GM23248 (cell line): ENCODE results near the gene PTRH1. TPM values are rescaled to one million over a fixed set of nuclear protein-coding genes. Genes with fewer than 3 reads are reported as not detected.

ENCODE experiments used
- DNase-seq: peaks from one replicate; pipeline ENCODE4 v3.0.0-alpha.2; 2015
- H2AFZ ChIP-seq: fragments of 200-600 bp; sonication (generic); 2 replicates; pipeline ENCODE4 v1.6.1; 2016; ENCODE audit warnings: antibody characterized with exemption
- H3F3A ChIP-seq: fragments of 200-600 bp; sonication (generic); 2 replicates; pipeline ENCODE4 v1.6.1; 2016; ENCODE audit warnings: mild to moderate bottlenecking, antibody characterized with exemption, mixed run types; ENCODE audit not compliant: insufficient read depth
- H3K27ac ChIP-seq: fragments of 200-600 bp; sonication (generic); 2 replicates; pipeline ENCODE4 v1.5.1; 2016; ENCODE audit warnings: mild to moderate bottlenecking
- H3K27me3 ChIP-seq: fragments of 200-600 bp; sonication (generic); replicated peaks from 2 replicates; pipeline ENCODE4 v1.6.1; 2016; ENCODE audit warnings: mild to moderate bottlenecking; ENCODE audit not compliant: insufficient read depth
- H3K36me3 ChIP-seq: fragments of 200-600 bp; sonication (generic); 2 replicates; pipeline ENCODE4 v1.6.1; 2016; ENCODE audit warnings: low read depth, mild to moderate bottlenecking
- H3K4me1 ChIP-seq: fragments of 200-600 bp; sonication (generic); 2 replicates; pipeline ENCODE4 v1.6.1; 2016; ENCODE audit warnings: mild to moderate bottlenecking; ENCODE audit not compliant: insufficient read depth
- H3K4me2 ChIP-seq: fragments of 200-600 bp; sonication (generic); one replicate; pipeline ENCODE4 v1.6.1; 2016; ENCODE audit warnings: mild to moderate bottlenecking; ENCODE audit not compliant: unreplicated experiment
- H3K4me3 ChIP-seq: fragments of 200-600 bp; sonication (generic); 2 replicates; pipeline ENCODE4 v1.5.1; 2016; ENCODE audit warnings: mild to moderate bottlenecking
- H3K79me2 ChIP-seq: fragments of 200-600 bp; sonication (generic); 2 replicates; pipeline ENCODE4 v1.6.1; 2016; ENCODE audit warnings: mild to moderate bottlenecking; ENCODE audit not compliant: insufficient read depth
- H3K9ac ChIP-seq: fragments of 200-600 bp; sonication (generic); 2 replicates; pipeline ENCODE4 v1.6.1; 2016; ENCODE audit warnings: mild to moderate bottlenecking
- H3K9me2 ChIP-seq: fragments of 200-600 bp; sonication (generic); 2 replicates; pipeline ENCODE4 v1.6.1; 2016; ENCODE audit warnings: mixed run types, mild to moderate bottlenecking, moderate library complexity; ENCODE audit not compliant: insufficient read depth
- H3K9me3 ChIP-seq: fragments of 200-600 bp; sonication (generic); one replicate; pipeline ENCODE4 v1.6.1; 2017; ENCODE audit warnings: low read depth
- H4K20me1 ChIP-seq: fragments of 200-600 bp; sonication (generic); 2 replicates; pipeline ENCODE4 v1.6.0; 2016; ENCODE audit not compliant: insufficient read depth
- EZH2 ChIP-seq: fragments of 200-600 bp; sonication (generic); IDR thresholded peaks from 2 replicates; pipeline ENCODE4 v1.6.1; 2018; ENCODE audit warnings: antibody characterized with exemption, mild to moderate bottlenecking; ENCODE audit not compliant: insufficient read depth, poor library complexity, severe bottlenecking
- EZH2phosphoT487 ChIP-seq: fragments of 200-600 bp; sonication (generic); IDR thresholded peaks from 2 replicates; pipeline ENCODE4 v1.6.1; 2018; ENCODE audit warnings: antibody characterized with exemption, moderate library complexity, mild to moderate bottlenecking, low read depth; ENCODE audit not compliant: insufficient read depth
- WGBS, 2 experiments: methylation state at CpG; one replicate each; pipeline ENCODE4 v1.1.6; 2015 to 2017; ENCODE audit warnings: low lambda C conversion rate in 2 of 2, low coverage in 1 of 2; ENCODE audit errors: missing lambda C conversion rate in 2 of 2; 5-methylcytosine and 5-hydroxymethylcytosine counted together
- in situ Hi-C: fragments of 300-500 bp; cut with MboI; formaldehyde crosslinking; loops from 2 replicates; pipeline ENCODE4 v1.15.0; 2020
- polyA plus RNA-seq: library from polyadenylated mRNA; unstranded; fragments of >200 nt; fragmentation: Nextera tagmentation; extraction: Ambion mirVana; gene quantifications from 2 replicates; pipeline ENCODE4 v1.2.1, GENCODE V29; 2016
- total RNA-seq: library from RNA; depleted of rRNA; stranded (reverse); fragments of >200 nt; shearing (Covaris generic); gene quantifications from 2 replicates; pipeline ENCODE4 v1.2.3, GENCODE V29; 2014

Gene PTRH1
- total and polyA plus RNA-seq, 2 experiments from 2014 or later: 33.1 to 34.3 TPM

GRCh38 chr9:127755061-127756060 lies 39.9 kb upstream of the PTRH1 start:
- Histone ChIP-seq H3K4me1 (no peaks in the 10 kb centered on the region), H3K4me3 (no peak overlapping the region), H3K79me2 (no peaks in the 10 kb centered on the region), H3F3A (no peaks in the 10 kb centered on the region), H3K9me2 (no peaks in the 10 kb centered on the region), H2AFZ (no peak overlapping the region), H3K4me2 (no peak overlapping the region), H3K9ac (no peak overlapping the region), H3K27ac (no peak overlapping the region), H3K36me3 (no peaks in the 10 kb centered on the region), H3K27me3 (peaks cover 33% of the 10 kb centered on the region), H3K9me3 (no peaks in the 10 kb centered on the region), H4K20me1 (no peaks in the 10 kb centered on the region)
- DNase-seq: no peak
- in situ Hi-C loops: no loop called here
- WGBS, 2 experiments: 14 to 24% methylated on average over 25 to 41 of the region's 61 CpGs
- no peak for TF ChIP-seq EZH2phosphoT487
- peak; percentile 78 for TF ChIP-seq EZH2

GRCh38 chr9:127754099-127755060 lies 38.9 kb upstream of the PTRH1 start:
- Histone ChIP-seq H3K4me2 (no peak overlapping the region), H3K9ac (no peak overlapping the region), H2AFZ (no peak overlapping the region), H3F3A (no peaks in the 10 kb centered on the region), H3K27me3 (peaks cover 29% of the 10 kb centered on the region), H3K4me3 (no peak overlapping the region), H3K27ac (no peak overlapping the region), H3K4me1 (no peaks in the 10 kb centered on the region), H3K9me2 (no peaks in the 10 kb centered on the region), H3K79me2 (no peaks in the 10 kb centered on the region), H3K9me3 (no peaks in the 10 kb centered on the region), H3K36me3 (no peaks in the 10 kb centered on the region), H4K20me1 (no peaks in the 10 kb centered on the region)
- DNase-seq: peak; percentile 69
- WGBS, 2 experiments: 2 to 3% methylated on average over 65 to 67 of the region's 86 CpGs
- in situ Hi-C loops: no loop called here
- TF ChIP-seq EZH2phosphoT487: 0 out of 2 replicates have a peak, but pooled peaks have one; percentile 19
- TF ChIP-seq EZH2: peak; percentile 79

- TF ChIP-seq EZH2 (no peak), EZH2phosphoT487 (no peak)
- WGBS, 2 experiments: 43 to 48% methylated on average over 8 of the region's 8 CpGs
- H2AFZ ChIP-seq: no peak overlapping the region
- H3K36me3 ChIP-seq: no peaks in the 10 kb centered on the region
- H3F3A ChIP-seq: no peaks in the 10 kb centered on the region
- peaks cover 29% of the 10 kb centered on the region for H3K27me3 ChIP-seq
- no peak overlapping the region for H3K9ac ChIP-seq
- H3K27ac ChIP-seq: no peak overlapping the region
- H3K4me2 ChIP-seq: no peak overlapping the region
- no peaks in the 10 kb centered on the region for H3K4me1 ChIP-seq
- in situ Hi-C loops: no loop called here
- H3K79me2 ChIP-seq: no peaks in the 10 kb centered on the region
- no peak overlapping the region for H3K4me3 ChIP-seq
- no peak for DNase-seq
- no peaks in the 10 kb centered on the region for H3K9me2 ChIP-seq
- H3K9me3 ChIP-seq: no peaks in the 10 kb centered on the region
- no peaks in the 10 kb centered on the region for H4K20me1 ChIP-seq
Observed at GRCh38 chr9:127753622-127754021, 38.2 kb upstream of the PTRH1 start.

- Histone ChIP-seq H3K9me3 (no peaks in the 10 kb centered on the region), H3K4me3 (no peak overlapping the region), H4K20me1 (no peaks in the 10 kb centered on the region), H2AFZ (no peak overlapping the region), H3K4me2 (no peak overlapping the region), H3K36me3 (no peaks in the 10 kb centered on the region), H3K27me3 (peaks cover 29% of the 10 kb centered on the region), H3K9me2 (no peaks in the 10 kb centered on the region), H3K4me1 (no peaks in the 10 kb centered on the region), H3K27ac (no peak overlapping the region), H3K9ac (no peak overlapping the region), H3F3A (no peaks in the 10 kb centered on the region), H3K79me2 (no peaks in the 10 kb centered on the region)
- in situ Hi-C loops: no loop called here
- TF ChIP-seq EZH2: no peak
- no peak for TF ChIP-seq EZH2phosphoT487
- no peak for DNase-seq
- WGBS, 2 experiments: 64 to 67% methylated on average over 7 to 8 of the region's 8 CpGs
Observed at GRCh38 chr9:127753148-127753547, 37.7 kb upstream of the PTRH1 start.
